ENCODE results near the gene CR1L.

CR1L gene

DNA sequence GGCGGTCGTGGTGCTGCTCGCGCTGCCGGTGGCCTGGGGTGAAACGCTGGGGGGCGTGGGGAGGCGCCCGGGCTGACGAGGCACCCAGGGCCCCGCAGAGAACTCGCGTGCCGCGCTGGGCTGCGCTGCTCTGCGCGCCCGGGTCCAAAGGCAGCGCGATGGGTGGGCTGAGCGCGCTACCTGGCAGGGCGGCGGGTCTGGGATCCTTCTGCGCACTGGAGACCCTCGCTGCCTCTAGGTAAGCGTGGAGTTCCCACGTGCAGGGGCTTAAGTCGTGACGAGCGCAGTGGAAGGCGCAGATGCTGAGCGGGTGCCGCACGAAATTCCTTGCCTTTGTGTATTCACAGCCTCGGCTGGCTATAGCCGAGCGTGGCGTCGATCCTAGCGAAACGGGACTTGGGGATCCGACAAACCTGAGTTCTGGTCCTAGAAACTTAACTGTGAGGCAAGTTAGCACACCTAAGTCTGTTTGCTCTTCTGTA lies 24.6 kb downstream of the CR1L start:
- Histone ChIP-seq H3K27ac (ENCODE audit: extremely low read depth, low read depth, low read length) (no peak overlapping the region), H3K4me3 (ENCODE audit: low read depth, low read length) (no peak overlapping the region), H3K9me3 (ENCODE audit: control insufficient read depth, insufficient read depth, low read depth, low read length) (no peaks in the 10 kb centered on the region), H3K4me1 (ENCODE audit: control insufficient read depth, insufficient read depth, low read length) (no peaks in the 10 kb centered on the region), H3K36me3 (ENCODE audit: control insufficient read depth in 2 of 2, insufficient read depth in 1 of 2, low read length in 2 of 2) (no peaks in the 10 kb centered on the region)
- POLR2A ChIA-PET, result no interaction called here
- CTCF ChIA-PET, result interaction anchor here (1.0 kb wide), 1 partner anchor 29 kb away, joined by 4 read pairs; no protein-coding TSS in a partner anchor
- TF ChIP-seq ZNF239 (tag by site-specific recombination; IDR thresholded peaks at IDR 0.05), result no peak
- no peak for TF ChIP-seq ZNF416 (tag by site-specific recombination; IDR thresholded peaks at IDR 0.05)
- no peak for TF ChIP-seq ZBTB8A (tag by site-specific recombination; IDR thresholded peaks at IDR 0.05)
- TF ChIP-seq ZNF791 (tag by site-specific recombination; IDR thresholded peaks at IDR 0.05), result no peak
- TF ChIP-seq YY2 (tag by site-specific recombination; IDR thresholded peaks at IDR 0.05), result no peak
- no peak for TF ChIP-seq ZFP41 (tag by site-specific recombination; IDR thresholded peaks at IDR 0.05; ENCODE audit: borderline replicate concordance)
- no peak for TF ChIP-seq TCF7L2 (IDR thresholded peaks at IDR 0.05; ENCODE audit: borderline replicate concordance, low read depth, low read length)
- no peak for TF ChIP-seq ZNF561 (tag by site-specific recombination; IDR thresholded peaks at IDR 0.05; ENCODE audit: borderline replicate concordance)
- TF ChIP-seq KLF16 (tag by site-specific recombination; IDR thresholded peaks at IDR 0.05), result no peak
- TF ChIP-seq, protein P1, sequence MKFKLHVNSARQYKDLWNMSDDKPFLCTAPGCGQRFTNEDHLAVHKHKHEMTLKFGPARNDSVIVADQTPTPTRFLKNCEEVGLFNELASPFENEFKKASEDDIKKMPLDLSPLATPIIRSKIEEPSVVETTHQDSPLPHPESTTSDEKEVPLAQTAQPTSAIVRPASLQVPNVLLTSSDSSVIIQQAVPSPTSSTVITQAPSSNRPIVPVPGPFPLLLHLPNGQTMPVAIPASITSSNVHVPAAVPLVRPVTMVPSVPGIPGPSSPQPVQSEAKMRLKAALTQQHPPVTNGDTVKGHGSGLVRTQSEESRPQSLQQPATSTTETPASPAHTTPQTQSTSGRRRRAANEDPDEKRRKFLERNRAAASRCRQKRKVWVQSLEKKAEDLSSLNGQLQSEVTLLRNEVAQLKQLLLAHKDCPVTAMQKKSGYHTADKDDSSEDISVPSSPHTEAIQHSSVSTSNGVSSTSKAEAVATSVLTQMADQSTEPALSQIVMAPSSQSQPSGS (tag by site-specific recombination; IDR thresholded peaks at IDR 0.05; ENCODE audit: low read depth), result no peak
- TF ChIP-seq, protein P2, sequence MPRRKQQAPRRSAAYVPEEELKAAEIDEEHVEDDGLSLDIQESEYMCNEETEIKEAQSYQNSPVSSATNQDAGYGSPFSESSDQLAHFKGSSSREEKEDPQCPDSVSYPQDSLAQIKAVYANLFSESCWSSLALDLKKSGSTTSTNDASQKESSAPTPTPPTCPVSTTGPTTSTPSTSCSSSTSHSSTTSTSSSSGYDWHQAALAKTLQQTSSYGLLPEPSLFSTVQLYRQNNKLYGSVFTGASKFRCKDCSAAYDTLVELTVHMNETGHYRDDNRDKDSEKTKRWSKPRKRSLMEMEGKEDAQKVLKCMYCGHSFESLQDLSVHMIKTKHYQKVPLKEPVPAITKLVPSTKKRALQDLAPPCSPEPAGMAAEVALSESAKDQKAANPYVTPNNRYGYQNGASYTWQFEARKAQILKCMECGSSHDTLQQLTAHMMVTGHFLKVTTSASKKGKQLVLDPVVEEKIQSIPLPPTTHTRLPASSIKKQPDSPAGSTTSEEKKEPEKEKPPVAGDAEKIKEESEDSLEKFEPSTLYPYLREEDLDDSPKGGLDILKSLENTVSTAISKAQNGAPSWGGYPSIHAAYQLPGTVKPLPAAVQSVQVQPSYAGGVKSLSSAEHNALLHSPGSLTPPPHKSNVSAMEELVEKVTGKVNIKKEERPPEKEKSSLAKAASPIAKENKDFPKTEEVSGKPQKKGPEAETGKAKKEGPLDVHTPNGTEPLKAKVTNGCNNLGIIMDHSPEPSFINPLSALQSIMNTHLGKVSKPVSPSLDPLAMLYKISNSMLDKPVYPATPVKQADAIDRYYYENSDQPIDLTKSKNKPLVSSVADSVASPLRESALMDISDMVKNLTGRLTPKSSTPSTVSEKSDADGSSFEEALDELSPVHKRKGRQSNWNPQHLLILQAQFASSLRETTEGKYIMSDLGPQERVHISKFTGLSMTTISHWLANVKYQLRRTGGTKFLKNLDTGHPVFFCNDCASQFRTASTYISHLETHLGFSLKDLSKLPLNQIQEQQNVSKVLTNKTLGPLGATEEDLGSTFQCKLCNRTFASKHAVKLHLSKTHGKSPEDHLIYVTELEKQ (tag by site-specific recombination; IDR thresholded peaks at IDR 0.05; ENCODE audit: borderline replicate concordance), result no peak
- no peak for TF ChIP-seq ZNF211 (tag by site-specific recombination; IDR thresholded peaks at IDR 0.05; ENCODE audit: low read depth)
- TF ChIP-seq ZNF660 (tag by site-specific recombination; IDR thresholded peaks at IDR 0.05), result no peak
- no peak for TF ChIP-seq MYNN (tag by site-specific recombination; IDR thresholded peaks at IDR 0.05; ENCODE audit: borderline replicate concordance)
- no peak for TF ChIP-seq ZNF2 (tag by site-specific recombination; IDR thresholded peaks at IDR 0.05)
- no peak for TF ChIP-seq KLF10 (tag by site-specific recombination; IDR thresholded peaks at IDR 0.05)

DNA sequence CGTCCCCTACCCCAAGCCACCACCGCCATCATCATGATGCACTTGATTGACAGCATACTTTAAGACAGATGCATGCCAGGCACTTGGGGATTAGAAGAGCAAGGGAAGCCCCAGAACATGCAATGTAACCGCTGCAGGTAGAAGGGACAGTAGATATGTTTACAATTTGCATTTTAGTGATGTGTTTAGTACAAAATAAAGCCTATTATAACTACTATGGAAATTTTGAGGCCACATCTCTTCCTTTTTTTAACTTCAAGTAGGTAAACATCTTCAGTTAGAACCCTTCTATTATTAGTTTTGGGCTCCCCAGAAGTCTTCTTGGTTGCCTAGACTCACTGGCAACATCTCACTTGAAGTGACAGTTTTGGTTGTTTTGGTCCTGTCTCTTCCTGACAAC lies 25.3 kb downstream of the CR1L start:
- no peaks in the 10 kb centered on the region for H3K4me1 ChIP-seq (ENCODE audit: control insufficient read depth, insufficient read depth, low read length)
- H3K4me3 ChIP-seq (ENCODE audit: low read depth, low read length), result no peak overlapping the region
- CTCF ChIA-PET, result no interaction called here
- TF ChIP-seq ZNF600 (tag by site-specific recombination; IDR thresholded peaks at IDR 0.05) (no peak), ZNF302 (tag by site-specific recombination; IDR thresholded peaks at IDR 0.05; ENCODE audit: low read depth) (no peak), ZNF670 (tag by site-specific recombination; IDR thresholded peaks at IDR 0.05; ENCODE audit: low read depth) (no peak), ZBTB17 (tag by site-specific recombination; IDR thresholded peaks at IDR 0.05) (no peak), ZNF558 (tag by site-specific recombination; IDR thresholded peaks at IDR 0.05) (no peak), ZBTB20 (tag by site-specific recombination; IDR thresholded peaks at IDR 0.05) (no peak), KLF1 (tag by site-specific recombination; IDR thresholded peaks at IDR 0.05) (no peak), SP7 (tag by site-specific recombination; IDR thresholded peaks at IDR 0.05) (no peak), GLIS2 (tag by site-specific recombination; IDR thresholded peaks at IDR 0.05) (no peak), KLF10 (tag by site-specific recombination; IDR thresholded peaks at IDR 0.05) (no peak)
- TF ChIP-seq, protein P3, sequence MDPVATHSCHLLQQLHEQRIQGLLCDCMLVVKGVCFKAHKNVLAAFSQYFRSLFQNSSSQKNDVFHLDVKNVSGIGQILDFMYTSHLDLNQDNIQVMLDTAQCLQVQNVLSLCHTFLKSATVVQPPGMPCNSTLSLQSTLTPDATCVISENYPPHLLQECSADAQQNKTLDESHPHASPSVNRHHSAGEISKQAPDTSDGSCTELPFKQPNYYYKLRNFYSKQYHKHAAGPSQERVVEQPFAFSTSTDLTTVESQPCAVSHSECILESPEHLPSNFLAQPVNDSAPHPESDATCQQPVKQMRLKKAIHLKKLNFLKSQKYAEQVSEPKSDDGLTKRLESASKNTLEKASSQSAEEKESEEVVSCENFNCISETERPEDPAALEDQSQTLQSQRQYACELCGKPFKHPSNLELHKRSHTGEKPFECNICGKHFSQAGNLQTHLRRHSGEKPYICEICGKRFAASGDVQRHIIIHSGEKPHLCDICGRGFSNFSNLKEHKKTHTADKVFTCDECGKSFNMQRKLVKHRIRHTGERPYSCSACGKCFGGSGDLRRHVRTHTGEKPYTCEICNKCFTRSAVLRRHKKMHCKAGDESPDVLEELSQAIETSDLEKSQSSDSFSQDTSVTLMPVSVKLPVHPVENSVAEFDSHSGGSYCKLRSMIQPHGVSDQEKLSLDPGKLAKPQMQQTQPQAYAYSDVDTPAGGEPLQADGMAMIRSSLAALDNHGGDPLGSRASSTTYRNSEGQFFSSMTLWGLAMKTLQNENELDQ (tag by site-specific recombination; IDR thresholded peaks at IDR 0.05; ENCODE audit: low read depth), result no peak
- TF ChIP-seq, protein P2 (tag by site-specific recombination; IDR thresholded peaks at IDR 0.05; ENCODE audit: borderline replicate concordance), result no peak
- no peak overlapping the region for H3K27ac ChIP-seq (ENCODE audit: extremely low read depth, low read depth, low read length)
- POLR2A ChIA-PET, result no interaction called here
- H3K36me3 ChIP-seq (ENCODE audit: control insufficient read depth in 2 of 2, insufficient read depth in 1 of 2, low read length in 2 of 2), result no peaks in the 10 kb centered on the region
- H3K9me3 ChIP-seq (ENCODE audit: control insufficient read depth, insufficient read depth, low read depth, low read length), result no peaks in the 10 kb centered on the region
